Fibroblast of peridontal ligament (primary cell): Measurements from ENCODE around the gene ARHGAP5.

ENCODE experiments used
- DNase-seq: peaks from one replicate; pipeline ENCODE4 v3.0.0-alpha.2; 2010; ENCODE audit errors: extremely low read depth

Gene ARHGAP5

GRCh38 chr14:32171469-32171868 lies 94.4 kb downstream of the ARHGAP5 start:
- no peak for DNase-seq

- DNase-seq = no peak
Measured at GRCh38 chr14:32183151-32184058, 106.3 kb downstream of the ARHGAP5 start.

GRCh38 chr14:32185097-32185496 lies 108.0 kb downstream of the ARHGAP5 start:
- DNase-seq = no peak

GRCh38 chr14:32186248-32186647 lies 109.1 kb downstream of the ARHGAP5 start:
- no peak for DNase-seq

GRCh38 chr14:32189811-32190210 lies 112.7 kb downstream of the ARHGAP5 start:
- no peak for DNase-seq

- no peak for DNase-seq
Measured at GRCh38 chr14:32190673-32191072, 113.6 kb downstream of the ARHGAP5 start.

- no peak for DNase-seq
Measured at GRCh38 chr14:32192712-32193373, 115.7 kb downstream of the ARHGAP5 start.

GRCh38 chr14:32193532-32193931 lies 116.4 kb downstream of the ARHGAP5 start:
- DNase-seq = no peak

- DNase-seq = no peak
Measured at GRCh38 chr14:32195636-32196035, 118.5 kb downstream of the ARHGAP5 start.

- DNase-seq = no peak
Measured at GRCh38 chr14:32197919-32198318, 120.8 kb downstream of the ARHGAP5 start.

- DNase-seq = no peak
Measured at GRCh38 chr14:32200368-32201192, 123.5 kb downstream of the ARHGAP5 start.

- DNase-seq = peak; percentile 17
Measured at GRCh38 chr14:32201193-32201815, 124.2 kb downstream of the ARHGAP5 start.

GRCh38 chr14:32201816-32202490 lies 124.8 kb downstream of the ARHGAP5 start, which contains the start of gene RNU6-7:
Gene RNU6-7, plus strand, starts transcription at chr14:32202045.
- DNase-seq = peak; percentile 31

GRCh38 chr14:32202491-32202997 lies 125.4 kb downstream of the ARHGAP5 start:
- DNase-seq = peak; percentile 32

GRCh38 chr14:32202998-32203882 lies 126.1 kb downstream of the ARHGAP5 start, which contains the start of gene RNU6-8:
Gene RNU6-8, minus strand, starts transcription at chr14:32203269.
- peak; percentile 58 for DNase-seq

GRCh38 chr14:32203928-32204357 lies 126.8 kb downstream of the ARHGAP5 start:
- DNase-seq = no peak

GRCh38 chr14:32205554-32205953 lies 128.4 kb downstream of the ARHGAP5 start:
- no peak for DNase-seq

GRCh38 chr14:32205984-32206383 lies 128.9 kb downstream of the ARHGAP5 start:
- no peak for DNase-seq

GRCh38 chr14:32206552-32206951 lies 129.4 kb downstream of the ARHGAP5 start:
- DNase-seq = no peak

- DNase-seq = no peak
Measured at GRCh38 chr14:32208490-32208889, 131.4 kb downstream of the ARHGAP5 start.
